Pons (tissue), 1 donor: ENCODE data around the gene BSPRY.

Experiments used
- DNase-seq: peaks from one replicate; pipeline ENCODE4 v3.0.0-alpha.2; 2016; ENCODE audit warnings: low spot score

BSPRY gene

GRCh38 chr9:113349445-113350094 lies at the start of gene BSPRY:
Gene BSPRY, plus strand, starts transcription at chr9:113349541. Its CDS starts 39 bp downstream, at chr9:113349580.
- DNase-seq: no peak

GRCh38 chr9:113299800-113300292 lies 49.5 kb upstream of the BSPRY start:
- peak; percentile 52 for DNase-seq

GRCh38 chr9:113301548-113301947 lies 47.8 kb upstream of the BSPRY start:
- DNase-seq: no peak

- DNase-seq: no peak
Measured at GRCh38 chr9:113302792-113303418, 46.4 kb upstream of the BSPRY start, which contains the start of gene RNF183. Gene RNF183, minus strand, starts transcription at chr9:113303376. Its CDS starts 5,192 bp downstream, at chr9:113298184.

GRCh38 chr9:113306566-113306965 lies 42.8 kb upstream of the BSPRY start:
- no peak for DNase-seq

- no peak for DNase-seq
Measured at GRCh38 chr9:113307396-113307975, 41.9 kb upstream of the BSPRY start.

- DNase-seq: peak; percentile 71
Measured at GRCh38 chr9:113309204-113309813, 40.0 kb upstream of the BSPRY start.

GRCh38 chr9:113310538-113310937 lies 38.8 kb upstream of the BSPRY start:
- DNase-seq: no peak

- DNase-seq: no peak
Measured at GRCh38 chr9:113311961-113312360, 37.4 kb upstream of the BSPRY start.

- no peak for DNase-seq
Measured at GRCh38 chr9:113313261-113313660, 36.1 kb upstream of the BSPRY start.

- no peak for DNase-seq
Measured at GRCh38 chr9:113315231-113315630, 34.1 kb upstream of the BSPRY start.

GRCh38 chr9:113316030-113316429 lies 33.3 kb upstream of the BSPRY start:
- DNase-seq: no peak

GRCh38 chr9:113317777-113318176 lies 31.6 kb upstream of the BSPRY start:
- no peak for DNase-seq

- DNase-seq: no peak
Measured at GRCh38 chr9:113319054-113319453, 30.3 kb upstream of the BSPRY start.

GRCh38 chr9:113320051-113320450 lies 29.3 kb upstream of the BSPRY start:
- no peak for DNase-seq

- DNase-seq: peak; percentile 43
Measured at GRCh38 chr9:113322671-113323070, 26.7 kb upstream of the BSPRY start.

GRCh38 chr9:113326230-113326629 lies 23.1 kb upstream of the BSPRY start:
- DNase-seq: no peak

- DNase-seq: no peak
Measured at GRCh38 chr9:113328045-113328782, 21.1 kb upstream of the BSPRY start.

- no peak for DNase-seq
Measured at GRCh38 chr9:113331780-113332179, 17.6 kb upstream of the BSPRY start.

- no peak for DNase-seq
Measured at GRCh38 chr9:113337714-113338113, 11.6 kb upstream of the BSPRY start.

GRCh38 chr9:113340011-113340699 lies 9.2 kb upstream of the BSPRY start, which contains the start of gene WDR31:
Gene WDR31, minus strand, starts transcription at chr9:113340275. Its CDS starts 8,253 bp downstream, at chr9:113332022.
- DNase-seq: peak; percentile 78
